Measurements from ENCODE around the gene SCG3. TPM values are rescaled to one million over a fixed set of nuclear protein-coding genes. Genes with fewer than 3 reads are reported as not detected.

The SCG3 gene
- polyA plus RNA-seq, 1 donor (not counting 4 experiments of a cell fraction or from before 2014, with no cell fraction given): not detected

DNA sequence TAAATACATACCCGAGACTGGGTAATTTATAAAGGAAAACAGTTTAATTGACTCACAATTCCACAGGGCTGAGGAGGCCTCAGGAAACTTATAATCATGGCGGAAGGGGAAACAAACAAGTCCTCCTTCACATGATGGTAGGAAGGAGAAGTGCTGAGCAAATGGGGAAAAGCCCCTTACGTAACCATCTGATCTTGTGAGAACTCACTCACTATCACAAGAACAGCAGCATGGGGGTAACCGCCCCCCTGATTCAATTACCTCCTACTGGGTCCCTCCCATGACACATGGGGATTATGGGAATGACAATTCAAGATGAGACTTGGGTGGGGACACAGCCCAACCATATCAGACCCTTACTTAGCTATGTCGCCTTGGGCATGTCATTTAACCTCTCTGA is 27.7 kb downstream of the SCG3 start:
- dilution Hi-C loops (cut with MboI; ENCODE audit: extremely low pct_ligation_motif_present, low sequenced_read_pairs): no loop called here
- TF ChIP-seq EZH2 (IDR thresholded peaks at IDR 0.05; ENCODE audit: low read length): no peak
- TF ChIP-seq, protein P1, sequence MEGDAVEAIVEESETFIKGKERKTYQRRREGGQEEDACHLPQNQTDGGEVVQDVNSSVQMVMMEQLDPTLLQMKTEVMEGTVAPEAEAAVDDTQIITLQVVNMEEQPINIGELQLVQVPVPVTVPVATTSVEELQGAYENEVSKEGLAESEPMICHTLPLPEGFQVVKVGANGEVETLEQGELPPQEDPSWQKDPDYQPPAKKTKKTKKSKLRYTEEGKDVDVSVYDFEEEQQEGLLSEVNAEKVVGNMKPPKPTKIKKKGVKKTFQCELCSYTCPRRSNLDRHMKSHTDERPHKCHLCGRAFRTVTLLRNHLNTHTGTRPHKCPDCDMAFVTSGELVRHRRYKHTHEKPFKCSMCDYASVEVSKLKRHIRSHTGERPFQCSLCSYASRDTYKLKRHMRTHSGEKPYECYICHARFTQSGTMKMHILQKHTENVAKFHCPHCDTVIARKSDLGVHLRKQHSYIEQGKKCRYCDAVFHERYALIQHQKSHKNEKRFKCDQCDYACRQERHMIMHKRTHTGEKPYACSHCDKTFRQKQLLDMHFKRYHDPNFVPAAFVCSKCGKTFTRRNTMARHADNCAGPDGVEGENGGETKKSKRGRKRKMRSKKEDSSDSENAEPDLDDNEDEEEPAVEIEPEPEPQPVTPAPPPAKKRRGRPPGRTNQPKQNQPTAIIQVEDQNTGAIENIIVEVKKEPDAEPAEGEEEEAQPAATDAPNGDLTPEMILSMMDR (optimal IDR thresholded peaks at IDR 0.05 in 1 of 3, IDR thresholded peaks at IDR 0.05 in 1 of 3, conservative IDR thresholded peaks at IDR 0.05 in 1 of 3; ENCODE audit: extremely low read depth in 1 of 3, insufficient read depth in 2 of 3, low read length in 3 of 3): no peak
- no peak for FAIRE-seq

DNA sequence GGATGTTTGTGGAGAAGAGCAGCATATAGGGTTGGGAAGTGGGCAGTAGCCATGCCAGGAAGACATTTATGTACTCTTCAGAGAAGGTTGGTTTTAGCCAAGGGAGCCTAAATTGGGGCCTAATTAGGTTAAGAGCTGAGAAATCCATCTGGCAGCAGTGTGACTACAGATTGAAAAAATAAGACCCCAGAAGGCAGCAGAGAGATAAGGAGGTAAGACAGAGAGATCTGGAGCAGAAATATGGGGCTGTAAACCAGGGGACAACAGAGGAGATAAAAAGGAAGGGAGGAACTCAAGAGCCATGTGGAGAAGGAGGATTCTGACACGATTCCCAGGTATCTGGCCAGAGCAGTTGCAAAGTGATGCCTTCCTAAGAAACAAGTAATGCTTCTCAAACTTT is 32.9 kb downstream of the SCG3 start:
- Histone ChIP-seq H3K27ac (ENCODE audit: control insufficient read depth, insufficient read depth, low read length) (no peak overlapping the region), H3K9ac (ENCODE audit: control insufficient read depth, extremely low read depth, insufficient read depth, low read length) (no peak overlapping the region), H2AFZ (ENCODE audit: control insufficient read depth, low read length) (no peak overlapping the region), H3K4me3 (ENCODE audit: control insufficient read depth in 2 of 3, extremely low read depth in 1 of 3, insufficient read depth in 2 of 3, low read depth in 1 of 3, low read length in 3 of 3) (no peak overlapping the region), H3K9me1 (ENCODE audit: control insufficient read depth, extremely low read depth, insufficient read depth, low read length) (no peaks in the 10 kb centered on the region), H3K79me2 (ENCODE audit: control insufficient read depth, insufficient read depth, low read length) (no peaks in the 10 kb centered on the region), H3K9me3 (ENCODE audit: control insufficient read depth, low read depth, low read length) (no peaks in the 10 kb centered on the region), H3K4me2 (ENCODE audit: control insufficient read depth, extremely low read depth, insufficient read depth, low read depth, low read length) (no peak overlapping the region), H4K20me1 (ENCODE audit: control insufficient read depth, extremely low read depth, insufficient read depth, low read length) (no peaks in the 10 kb centered on the region), H3K27me3 (ENCODE audit: control insufficient read depth, extremely low read depth, insufficient read depth, low read length) (no peaks in the 10 kb centered on the region), H3K36me3 (ENCODE audit: control insufficient read depth in 2 of 2, extremely low read depth in 1 of 2, insufficient read depth in 2 of 2, low read length in 2 of 2) (no peaks in the 10 kb centered on the region), H3K4me1 (ENCODE audit: control insufficient read depth, extremely low read depth, insufficient read depth, low read length) (no peaks in the 10 kb centered on the region)
- TF ChIP-seq EZH2 (IDR thresholded peaks at IDR 0.05; ENCODE audit: low read length): no peak
- TF ChIP-seq, protein P1 (optimal IDR thresholded peaks at IDR 0.05 in 1 of 3, IDR thresholded peaks at IDR 0.05 in 1 of 3, conservative IDR thresholded peaks at IDR 0.05 in 1 of 3; ENCODE audit: extremely low read depth in 1 of 3, insufficient read depth in 2 of 3, low read length in 3 of 3): no peak
- no peak for FAIRE-seq
- DNase-seq (ENCODE audit: low read depth, low spot score): no peak
- dilution Hi-C loops (cut with MboI; ENCODE audit: extremely low pct_ligation_motif_present, low sequenced_read_pairs): no loop called here

More for the DNA sequence above, 27.7 kb downstream of the SCG3 start:
- Histone ChIP-seq H2AFZ (ENCODE audit: control insufficient read depth, low read length) (no peak overlapping the region), H3K27ac (ENCODE audit: control insufficient read depth, insufficient read depth, low read length) (no peak overlapping the region), H3K4me3 (ENCODE audit: control insufficient read depth in 2 of 3, extremely low read depth in 1 of 3, insufficient read depth in 2 of 3, low read depth in 1 of 3, low read length in 3 of 3) (no peak overlapping the region), H3K36me3 (ENCODE audit: control insufficient read depth in 2 of 2, extremely low read depth in 1 of 2, insufficient read depth in 2 of 2, low read length in 2 of 2) (no peaks in the 10 kb centered on the region), H3K9ac (ENCODE audit: control insufficient read depth, extremely low read depth, insufficient read depth, low read length) (no peak overlapping the region), H3K4me1 (ENCODE audit: control insufficient read depth, extremely low read depth, insufficient read depth, low read length) (no peaks in the 10 kb centered on the region), H4K20me1 (ENCODE audit: control insufficient read depth, extremely low read depth, insufficient read depth, low read length) (no peaks in the 10 kb centered on the region), H3K4me2 (ENCODE audit: control insufficient read depth, extremely low read depth, insufficient read depth, low read depth, low read length) (no peak overlapping the region), H3K79me2 (ENCODE audit: control insufficient read depth, insufficient read depth, low read length) (no peaks in the 10 kb centered on the region), H3K9me1 (ENCODE audit: control insufficient read depth, extremely low read depth, insufficient read depth, low read length) (no peaks in the 10 kb centered on the region), H3K27me3 (ENCODE audit: control insufficient read depth, extremely low read depth, insufficient read depth, low read length) (peaks cover 5% of the 10 kb centered on the region), H3K9me3 (ENCODE audit: control insufficient read depth, low read depth, low read length) (no peaks in the 10 kb centered on the region)
- DNase-seq (ENCODE audit: low read depth, low spot score): no peak
